Sigmoid colon (tissue), 7 donors: Measurements from ENCODE around the gene FAM13C. TPM values are rescaled to one million over a fixed set of nuclear protein-coding genes. Genes with fewer than 3 reads are reported as not detected.

Source experiments
- DNase-seq: peaks from one replicate; pipeline ENCODE4 v3.0.0-alpha.2; 2019
- H3K27ac ChIP-seq, 4 donors: fragments of 200-600 bp; sonication (generic); one replicate each; pipeline ENCODE4 v1.5.1; 2016 to 2019; ENCODE audit warnings: mild to moderate bottlenecking in 1 of 4
- H3K27me3 ChIP-seq, 3 donors: fragments of 200-600 bp; sonication (generic); one replicate each; pipeline ENCODE4 v1.5.1; 2019; ENCODE audit warnings: mild to moderate bottlenecking in 1 of 3
- H3K36me3 ChIP-seq, 4 donors: fragments of 200-600 bp; sonication (generic); one replicate each; pipeline ENCODE4 v1.5.1; 2016 to 2019
- H3K4me1 ChIP-seq, 4 donors: fragments of 200-600 bp; sonication (generic); one replicate each; pipeline ENCODE4 v1.5.1; 2017 to 2019
- H3K4me3 ChIP-seq, 4 donors: fragments of 200-600 bp; sonication (generic); one replicate each; pipeline ENCODE4 v1.5.1; 2017 to 2019; ENCODE audit warnings: mild to moderate bottlenecking in 2 of 4, moderate library complexity in 1 of 4
- H3K9me3 ChIP-seq, 4 donors: fragments of 200-600 bp in 3 of 4; sonication (generic) in 3 of 4; one replicate each; pipeline versions ENCODE4 v1.5.1 to v1.6.1; 2013 to 2019
- EP300 ChIP-seq, 4 donors: sonication (generic); formaldehyde crosslinking; IDR thresholded peaks; one replicate each; pipeline ENCODE4 v1.6.1; 2017; ENCODE audit warnings: antibody characterized with exemption in 4 of 4
- POLR2A ChIP-seq, 2 donors: fragments of 450-650 bp; IDR thresholded peaks; one replicate each; pipeline ENCODE4 v1.6.1; 2016; ENCODE audit warnings: antibody characterized with exemption in 2 of 2, mild to moderate bottlenecking in 2 of 2, moderate library complexity in 2 of 2
- POLR2AphosphoS5 ChIP-seq, 4 donors: sonication (generic); formaldehyde crosslinking; IDR thresholded peaks; one replicate each; pipeline ENCODE4 v1.6.1; 2017; ENCODE audit warnings: antibody characterized with exemption in 4 of 4
- WGBS, 2 donors: extraction: QIAGEN DNeasy Blood & Tissue Kit; methylation state at CpG; one replicate each; pipeline ENCODE4 v1.1.7; 2013; 5-methylcytosine and 5-hydroxymethylcytosine counted together
- intact Hi-C: fragments of 100-400 bp; cut with DNase I; formaldehyde crosslinking; loops from one replicate; pipeline ENCODE4 v1.15.1; 2023
- polyA plus RNA-seq, 3 donors: library from polyadenylated mRNA; stranded (reverse); fragments of 200-250 nt; gene quantifications; one replicate each; pipeline ENCODE4 v1.2.3, GENCODE V29; 2013
- total RNA-seq, 4 donors: library from RNA; depleted of rRNA; stranded (reverse); fragments of >200 nt; gene quantifications; one replicate each; pipeline ENCODE4 v1.1.0, GENCODE V29; 2016
- TF ChIP-seq, protein P1 (sequence below), 4 experiments: fragments of 450-650 bp in 3 of 4; fragments of 200-600 bp in 1 of 4; IDR thresholded peaks; one replicate each; pipeline ENCODE4 v1.5.1; 2016 to 2019; ENCODE audit warnings: antibody characterized with exemption in 4 of 4, mild to moderate bottlenecking in 3 of 4, moderate library complexity in 2 of 4
- donor health status: healthy with polysubstance abuse.
- donor health status: Bipolar disorder and iron deficiency.
- donor health status: healthy.

FAM13C gene
- total and polyA plus RNA-seq, 7 donors = 0.92 to 33.9 (median 13.8) TPM

DNA sequence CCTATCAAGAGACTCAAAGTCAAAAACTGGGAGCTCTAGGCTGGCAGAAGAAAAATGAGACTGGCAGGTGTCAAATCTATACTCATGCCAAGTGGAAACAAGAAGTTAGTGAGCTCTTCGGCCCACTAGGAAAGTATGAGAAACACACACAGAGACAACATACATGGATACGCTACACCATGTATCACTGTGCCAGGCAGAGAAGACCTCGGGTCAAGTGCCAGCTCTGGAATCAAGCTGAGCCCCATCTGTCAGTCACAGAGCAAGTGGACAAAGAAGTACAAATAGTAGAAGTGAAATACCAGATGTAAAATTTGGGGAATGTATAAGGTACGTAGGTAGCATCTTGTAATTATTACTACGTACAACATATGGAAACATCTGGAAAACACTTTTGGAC, 62.4 kb downstream of the FAM13C start:
- H3K4me3 ChIP-seq = no peak overlapping the region
- peaks cover 0 to 17% (median 6%) of the 10 kb centered on the region in 4 donors for H3K4me1 ChIP-seq
- no peak for DNase-seq
- WGBS, 2 donors = 75 to 84% methylated on average over 5 of the region's 5 CpGs
- H3K27me3 ChIP-seq = no peaks in the 10 kb centered on the region
- TF ChIP-seq, protein P1, sequence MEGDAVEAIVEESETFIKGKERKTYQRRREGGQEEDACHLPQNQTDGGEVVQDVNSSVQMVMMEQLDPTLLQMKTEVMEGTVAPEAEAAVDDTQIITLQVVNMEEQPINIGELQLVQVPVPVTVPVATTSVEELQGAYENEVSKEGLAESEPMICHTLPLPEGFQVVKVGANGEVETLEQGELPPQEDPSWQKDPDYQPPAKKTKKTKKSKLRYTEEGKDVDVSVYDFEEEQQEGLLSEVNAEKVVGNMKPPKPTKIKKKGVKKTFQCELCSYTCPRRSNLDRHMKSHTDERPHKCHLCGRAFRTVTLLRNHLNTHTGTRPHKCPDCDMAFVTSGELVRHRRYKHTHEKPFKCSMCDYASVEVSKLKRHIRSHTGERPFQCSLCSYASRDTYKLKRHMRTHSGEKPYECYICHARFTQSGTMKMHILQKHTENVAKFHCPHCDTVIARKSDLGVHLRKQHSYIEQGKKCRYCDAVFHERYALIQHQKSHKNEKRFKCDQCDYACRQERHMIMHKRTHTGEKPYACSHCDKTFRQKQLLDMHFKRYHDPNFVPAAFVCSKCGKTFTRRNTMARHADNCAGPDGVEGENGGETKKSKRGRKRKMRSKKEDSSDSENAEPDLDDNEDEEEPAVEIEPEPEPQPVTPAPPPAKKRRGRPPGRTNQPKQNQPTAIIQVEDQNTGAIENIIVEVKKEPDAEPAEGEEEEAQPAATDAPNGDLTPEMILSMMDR (IDR thresholded peaks at IDR 0.05) = no peak
- TF ChIP-seq POLR2A (IDR thresholded peaks at IDR 0.05) (no peak), EP300 (IDR thresholded peaks at IDR 0.05) (no peak), POLR2AphosphoS5 (IDR thresholded peaks at IDR 0.05) (no peak)
- no peak overlapping the region for H3K27ac ChIP-seq
- peaks cover 0 to 8% (median 0%) of the 10 kb centered on the region in 4 donors for H3K36me3 ChIP-seq
- intact Hi-C loops = no loop called here
- H3K9me3 ChIP-seq = no peaks in the 10 kb centered on the region

DNA sequence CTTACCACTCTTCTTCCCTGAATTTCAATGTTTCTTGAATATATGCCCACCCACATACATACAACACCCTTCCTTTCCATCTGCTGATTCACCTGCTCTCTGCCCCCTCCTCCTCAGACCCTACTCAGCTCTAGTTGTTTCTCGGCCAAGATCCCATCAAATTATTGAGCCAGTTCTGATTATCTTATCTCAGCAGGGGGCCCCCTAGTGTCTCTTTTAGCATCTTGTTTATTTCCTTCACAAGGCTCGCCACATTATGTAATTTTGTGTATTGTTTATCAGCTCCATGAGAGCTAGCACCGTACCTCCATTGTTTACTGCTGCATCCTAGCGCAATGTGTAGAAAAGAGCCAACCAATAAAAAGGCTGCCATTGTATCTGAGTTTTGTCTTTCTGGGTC, 71.9 kb downstream of the FAM13C start:
- Histone ChIP-seq H3K27me3 (no peaks in the 10 kb centered on the region), H3K27ac (no peak overlapping the region), H3K9me3 (no peaks in the 10 kb centered on the region), H3K4me1 (peaks cover 0 to 16% (median 7%) of the 10 kb centered on the region in 4 donors), H3K36me3 (no peaks in the 10 kb centered on the region), H3K4me3 (no peak overlapping the region)
- intact Hi-C loops = no loop called here
- TF ChIP-seq EP300 (IDR thresholded peaks at IDR 0.05) = no peak
- TF ChIP-seq, protein P1 (IDR thresholded peaks at IDR 0.05) = no peak
- TF ChIP-seq POLR2AphosphoS5 (IDR thresholded peaks at IDR 0.05) = no peak
- no peak for TF ChIP-seq POLR2A (IDR thresholded peaks at IDR 0.05)
- WGBS, 2 donors = 80 to 84% methylated on average over 4 of the region's 4 CpGs
- no peak for DNase-seq

DNA sequence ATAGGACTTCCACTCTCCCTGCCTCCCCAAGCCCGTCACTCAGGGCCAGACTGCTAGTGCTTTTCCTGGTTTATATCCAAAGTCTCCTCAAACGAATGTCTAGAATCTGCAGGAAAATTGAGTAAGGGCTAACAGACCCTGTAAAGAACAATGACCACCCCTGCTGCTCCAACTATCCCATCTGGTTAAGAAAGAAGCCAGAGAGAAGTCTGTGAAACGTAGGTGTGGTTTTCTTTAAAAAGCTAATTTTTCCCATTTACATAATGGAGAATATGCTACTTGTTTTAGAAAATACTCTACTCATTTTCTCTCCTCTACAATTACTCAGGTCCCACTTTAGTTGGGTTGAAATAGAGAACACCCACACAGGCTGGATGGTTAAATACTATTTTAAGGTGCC, 72.5 kb downstream of the FAM13C start:
- H3K9me3 ChIP-seq = no peaks in the 10 kb centered on the region
- no peaks in the 10 kb centered on the region for H3K36me3 ChIP-seq
- DNase-seq = no peak
- TF ChIP-seq, protein P1 (IDR thresholded peaks at IDR 0.05) = no peak
- no peak for TF ChIP-seq EP300 (IDR thresholded peaks at IDR 0.05)
- no peak for TF ChIP-seq POLR2AphosphoS5 (IDR thresholded peaks at IDR 0.05)
- no peak for TF ChIP-seq POLR2A (IDR thresholded peaks at IDR 0.05)
- H3K4me3 ChIP-seq = no peak overlapping the region
- 81 to 88% methylated on average over 3 of the region's 3 CpGs for WGBS, 2 donors
- no peaks in the 10 kb centered on the region for H3K27me3 ChIP-seq
- no peak overlapping the region for H3K27ac ChIP-seq
- H3K4me1 ChIP-seq = peaks cover 0 to 10% (median 7%) of the 10 kb centered on the region in 4 donors
- intact Hi-C loops = no loop called here

DNA sequence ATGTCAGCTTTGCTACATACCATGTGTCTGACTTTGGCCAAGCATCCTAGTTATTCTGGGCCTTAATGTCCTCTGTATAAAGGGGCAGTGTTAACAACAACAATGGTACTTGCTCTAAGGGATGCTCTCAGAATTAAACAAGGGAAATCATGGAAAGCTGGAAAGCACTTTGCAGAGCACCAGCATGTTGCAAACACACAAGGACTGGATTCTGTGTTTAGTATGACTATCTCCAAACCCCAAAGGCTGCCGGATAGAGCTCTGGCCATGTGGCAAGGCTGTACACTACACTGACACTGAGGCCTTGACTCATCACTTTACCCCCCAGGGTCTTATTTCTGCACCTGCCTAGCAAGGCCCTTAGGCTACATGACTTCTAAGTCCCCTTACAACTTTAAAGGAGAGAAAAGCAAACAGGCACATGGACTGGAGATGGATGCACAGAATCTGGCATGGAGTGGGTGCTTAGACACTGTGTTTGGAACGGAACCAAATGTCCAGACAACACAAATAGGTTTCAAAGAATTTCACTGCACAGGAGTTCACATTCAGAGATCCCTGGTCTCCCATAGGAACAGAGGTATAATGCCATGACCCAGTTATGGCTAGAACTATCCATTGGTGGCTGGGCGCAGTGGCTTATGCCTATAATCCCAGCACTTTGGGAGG, 74.6 kb downstream of the FAM13C start:
- intact Hi-C loops = no loop called here
- no peaks in the 10 kb centered on the region for H3K4me1 ChIP-seq
- H3K36me3 ChIP-seq = peaks cover 0 to 6% (median 0%) of the 10 kb centered on the region in 4 donors
- H3K27ac ChIP-seq = no peak overlapping the region
- H3K9me3 ChIP-seq = no peaks in the 10 kb centered on the region
- 90 to 93% methylated on average over 3 of the region's 3 CpGs for WGBS, 2 donors
- TF ChIP-seq EP300 (IDR thresholded peaks at IDR 0.05) (no peak), POLR2AphosphoS5 (IDR thresholded peaks at IDR 0.05) (no peak), POLR2A (IDR thresholded peaks at IDR 0.05) (no peak)
- TF ChIP-seq, protein P1 (IDR thresholded peaks at IDR 0.05) = no peak
- no peaks in the 10 kb centered on the region for H3K27me3 ChIP-seq
- no peak overlapping the region for H3K4me3 ChIP-seq
- DNase-seq = no peak

DNA sequence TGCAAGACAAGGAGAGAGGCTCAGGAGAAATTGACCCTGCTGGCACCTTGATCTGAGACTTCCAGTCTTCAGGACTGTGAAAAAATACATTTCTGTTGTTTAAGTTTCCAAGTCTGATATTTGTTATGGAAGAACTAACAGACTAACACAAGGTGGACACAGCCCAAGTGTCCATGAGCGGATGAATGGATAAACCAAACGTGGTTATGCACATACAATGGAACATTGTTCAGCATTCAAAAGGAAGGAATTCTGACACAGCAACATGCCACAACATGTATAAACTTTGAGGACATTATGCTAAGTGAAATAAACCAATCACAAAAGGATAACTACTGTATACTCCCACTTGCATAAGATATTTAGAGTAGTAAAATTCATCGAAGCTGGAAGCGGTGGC, 76.5 kb downstream of the FAM13C start:
- H3K27ac ChIP-seq = no peak overlapping the region
- H3K27me3 ChIP-seq = no peaks in the 10 kb centered on the region
- H3K4me3 ChIP-seq = no peak overlapping the region
- intact Hi-C loops = no loop called here
- DNase-seq = no peak
- H3K36me3 ChIP-seq = peaks cover 0 to 8% (median 0%) of the 10 kb centered on the region in 4 donors
- 88 to 89% methylated on average over 4 of the region's 4 CpGs for WGBS, 2 donors
- TF ChIP-seq POLR2A (IDR thresholded peaks at IDR 0.05) = no peak
- TF ChIP-seq EP300 (IDR thresholded peaks at IDR 0.05) = no peak
- TF ChIP-seq POLR2AphosphoS5 (IDR thresholded peaks at IDR 0.05) = no peak
- TF ChIP-seq, protein P1 (IDR thresholded peaks at IDR 0.05) = no peak
- no peaks in the 10 kb centered on the region for H3K9me3 ChIP-seq
- H3K4me1 ChIP-seq = no peaks in the 10 kb centered on the region
